Measurements from ENCODE around the gene STX10.

The STX10 gene

GRCh38 chr19:13146763-13147563 lies 3.2 kb downstream of the STX10 start:
- H3K4me1 ChIP-seq (ENCODE audit: control insufficient read depth, insufficient read depth, low read length, poor library complexity, severe bottlenecking) = no peaks in the 10 kb centered on the region
- H3K4me3 ChIP-seq (ENCODE audit: insufficient read depth, low read depth, low read length, poor library complexity, severe bottlenecking) = no peak overlapping the region
- no peak overlapping the region for H3K27ac ChIP-seq (ENCODE audit: insufficient read depth, low read length, poor library complexity, severe bottlenecking)
- H3K27me3 ChIP-seq (replicated peaks; ENCODE audit: control insufficient read depth, insufficient read depth, low read length, poor library complexity, severe bottlenecking) = no peaks in the 10 kb centered on the region
- H3K9me3 ChIP-seq (ENCODE audit: control insufficient read depth, low read length) = no peaks in the 10 kb centered on the region
- peaks cover 10% of the 10 kb centered on the region for H3K36me3 ChIP-seq (ENCODE audit: control insufficient read depth, insufficient read depth, low read length)
- no peak for DNase-seq

- no peak for DNase-seq
- Histone ChIP-seq H3K4me3 (ENCODE audit: insufficient read depth, low read depth, low read length, poor library complexity, severe bottlenecking) (no peak overlapping the region), H3K36me3 (ENCODE audit: control insufficient read depth, insufficient read depth, low read length) (peaks cover 50% of the 10 kb centered on the region), H3K27me3 (replicated peaks; ENCODE audit: control insufficient read depth, insufficient read depth, low read length, poor library complexity, severe bottlenecking) (no peaks in the 10 kb centered on the region), H3K27ac (ENCODE audit: insufficient read depth, low read length, poor library complexity, severe bottlenecking) (no peak overlapping the region), H3K4me1 (ENCODE audit: control insufficient read depth, insufficient read depth, low read length, poor library complexity, severe bottlenecking) (no peaks in the 10 kb centered on the region), H3K9me3 (ENCODE audit: control insufficient read depth, low read length) (no peaks in the 10 kb centered on the region)
These were observed 10.4 kb downstream of the STX10 start for GRCh38 chr19:13139633-13140311.

DNA sequence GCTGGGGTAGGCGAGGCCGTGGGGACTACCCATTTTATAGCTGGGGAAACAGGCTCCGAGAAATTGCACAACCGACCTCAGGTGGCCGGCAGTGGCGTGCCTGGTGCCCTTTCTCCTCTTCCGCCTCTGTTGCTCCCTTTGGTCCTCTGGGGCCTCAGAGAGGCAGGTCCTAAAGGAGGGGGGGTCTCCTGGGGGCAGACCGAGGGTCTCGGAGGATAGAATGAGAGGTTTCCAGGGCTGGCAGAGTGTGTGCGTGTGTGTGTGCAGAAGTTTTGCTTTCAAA lies 11.3 kb downstream of the STX10 start:
- no peak for DNase-seq
- Histone ChIP-seq H3K9me3 (ENCODE audit: control insufficient read depth, low read length) (no peaks in the 10 kb centered on the region), H3K27ac (ENCODE audit: insufficient read depth, low read length, poor library complexity, severe bottlenecking) (no peak overlapping the region), H3K4me3 (ENCODE audit: insufficient read depth, low read depth, low read length, poor library complexity, severe bottlenecking) (no peak overlapping the region), H3K36me3 (ENCODE audit: control insufficient read depth, insufficient read depth, low read length) (peaks cover 41% of the 10 kb centered on the region), H3K4me1 (ENCODE audit: control insufficient read depth, insufficient read depth, low read length, poor library complexity, severe bottlenecking) (no peaks in the 10 kb centered on the region), H3K27me3 (replicated peaks; ENCODE audit: control insufficient read depth, insufficient read depth, low read length, poor library complexity, severe bottlenecking) (no peaks in the 10 kb centered on the region)

DNA sequence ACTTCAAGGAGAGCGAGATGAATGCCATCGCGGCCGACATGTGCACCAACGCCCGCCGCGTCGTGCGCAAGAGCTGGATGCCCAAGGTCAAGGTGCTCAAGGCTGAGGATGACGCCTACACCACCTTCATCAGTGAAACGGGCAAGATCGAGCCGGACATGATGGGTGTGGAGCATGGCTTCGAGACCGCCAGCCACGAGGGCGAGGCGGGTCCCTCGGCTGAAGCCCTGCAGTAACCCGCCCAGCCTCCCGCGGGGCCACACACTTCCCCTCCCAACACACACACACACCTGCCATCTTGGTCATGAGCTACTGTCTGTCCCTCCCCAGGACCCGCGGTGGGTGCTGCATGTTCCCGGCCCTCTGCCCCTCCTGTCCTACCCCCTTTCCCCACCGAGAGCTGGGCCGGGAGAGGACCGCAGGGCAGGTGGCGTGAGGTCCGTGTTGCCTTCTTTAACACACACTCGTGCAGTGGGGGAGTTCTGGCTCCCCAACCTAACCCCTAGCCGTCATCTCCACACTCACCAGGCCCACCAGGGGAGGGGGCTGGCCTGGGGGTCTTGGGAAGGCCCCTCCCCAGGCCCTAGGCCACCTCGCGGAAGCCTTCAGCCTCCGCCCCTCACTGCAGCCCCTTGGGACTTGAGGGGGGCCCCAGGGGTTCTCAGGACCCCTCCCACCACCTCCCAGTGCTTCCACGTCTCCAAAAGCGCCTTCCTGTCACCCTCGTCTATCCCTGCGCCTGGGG lies 11.8 kb downstream of the STX10 start:
- Histone ChIP-seq H3K27me3 (replicated peaks; ENCODE audit: control insufficient read depth, insufficient read depth, low read length, poor library complexity, severe bottlenecking) (no peaks in the 10 kb centered on the region), H3K4me3 (ENCODE audit: insufficient read depth, low read depth, low read length, poor library complexity, severe bottlenecking) (no peak overlapping the region), H3K4me1 (ENCODE audit: control insufficient read depth, insufficient read depth, low read length, poor library complexity, severe bottlenecking) (peaks cover 2% of the 10 kb centered on the region), H3K36me3 (ENCODE audit: control insufficient read depth, insufficient read depth, low read length) (peaks cover 41% of the 10 kb centered on the region), H3K9me3 (ENCODE audit: control insufficient read depth, low read length) (no peaks in the 10 kb centered on the region), H3K27ac (ENCODE audit: insufficient read depth, low read length, poor library complexity, severe bottlenecking) (no peak overlapping the region)
- DNase-seq = no peak

DNA sequence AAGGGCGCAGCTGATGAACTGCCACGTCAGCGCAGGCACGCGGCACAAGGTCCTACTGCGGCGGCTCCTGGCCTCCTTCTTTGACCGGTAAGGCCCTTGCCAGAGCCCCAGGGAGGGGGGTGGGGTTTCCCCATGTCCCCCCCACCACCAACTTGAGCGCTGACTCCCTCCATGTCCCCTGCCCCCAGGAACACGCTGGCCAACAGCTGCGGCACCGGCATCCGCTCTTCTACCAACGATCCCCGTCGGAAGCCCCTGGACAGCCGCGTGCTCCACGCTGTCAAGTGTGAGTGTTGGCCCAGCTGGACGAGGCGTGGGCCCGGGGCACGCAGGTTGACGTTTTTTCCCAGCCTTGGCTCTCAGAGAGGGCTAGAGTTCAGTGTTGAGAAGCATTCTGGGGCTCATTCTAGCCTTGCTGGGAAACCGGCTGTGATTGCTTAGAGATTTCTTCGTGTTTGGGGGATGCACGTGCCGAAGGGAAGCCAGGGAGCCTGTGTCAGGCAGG lies 12.8 kb downstream of the STX10 start:
- no peak for DNase-seq
- no peak overlapping the region for H3K27ac ChIP-seq (ENCODE audit: insufficient read depth, low read length, poor library complexity, severe bottlenecking)
- H3K36me3 ChIP-seq (ENCODE audit: control insufficient read depth, insufficient read depth, low read length) = peaks cover 41% of the 10 kb centered on the region

GRCh38 chr19:13135068-13136062 lies 14.8 kb downstream of the STX10 start:
- H3K36me3 ChIP-seq (ENCODE audit: control insufficient read depth, insufficient read depth, low read length) = peaks cover 41% of the 10 kb centered on the region
- no peaks in the 10 kb centered on the region for H3K9me3 ChIP-seq (ENCODE audit: control insufficient read depth, low read length)
- DNase-seq = no peak
- H3K27ac ChIP-seq (ENCODE audit: insufficient read depth, low read length, poor library complexity, severe bottlenecking) = no peak overlapping the region
- peaks cover 14% of the 10 kb centered on the region for H3K4me1 ChIP-seq (ENCODE audit: control insufficient read depth, insufficient read depth, low read length, poor library complexity, severe bottlenecking)
- H3K4me3 ChIP-seq (ENCODE audit: insufficient read depth, low read depth, low read length, poor library complexity, severe bottlenecking) = no peak overlapping the region
- H3K27me3 ChIP-seq (replicated peaks; ENCODE audit: control insufficient read depth, insufficient read depth, low read length, poor library complexity, severe bottlenecking) = no peaks in the 10 kb centered on the region

More for the DNA sequence above, 12.8 kb downstream of the STX10 start:
- Histone ChIP-seq H3K27me3 (replicated peaks; ENCODE audit: control insufficient read depth, insufficient read depth, low read length, poor library complexity, severe bottlenecking) (no peaks in the 10 kb centered on the region), H3K4me3 (ENCODE audit: insufficient read depth, low read depth, low read length, poor library complexity, severe bottlenecking) (no peak overlapping the region), H3K4me1 (ENCODE audit: control insufficient read depth, insufficient read depth, low read length, poor library complexity, severe bottlenecking) (peaks cover 12% of the 10 kb centered on the region), H3K9me3 (ENCODE audit: control insufficient read depth, low read length) (no peaks in the 10 kb centered on the region)

DNA sequence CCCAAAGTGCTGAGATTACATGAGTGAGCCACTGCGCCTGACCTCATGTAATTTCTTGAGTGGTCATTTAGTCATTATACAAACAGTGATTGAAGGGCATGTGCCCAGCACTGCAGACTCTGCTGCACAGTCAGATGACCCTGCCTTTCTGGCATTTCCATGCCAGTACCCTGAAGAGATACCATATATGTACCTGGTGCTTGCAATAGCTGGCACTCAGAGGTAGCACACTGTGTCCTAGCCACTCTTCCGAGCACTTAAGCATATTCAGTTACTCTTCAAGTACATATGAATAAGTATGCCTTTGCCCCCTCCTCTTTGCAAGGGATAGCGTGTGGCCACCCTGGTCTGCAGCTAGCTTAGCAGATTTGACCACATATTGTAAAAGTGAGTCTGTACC lies 15.5 kb downstream of the STX10 start:
- Histone ChIP-seq H3K9me3 (ENCODE audit: control insufficient read depth, low read length) (no peaks in the 10 kb centered on the region), H3K4me1 (ENCODE audit: control insufficient read depth, insufficient read depth, low read length, poor library complexity, severe bottlenecking) (peaks cover 14% of the 10 kb centered on the region), H3K36me3 (ENCODE audit: control insufficient read depth, insufficient read depth, low read length) (peaks cover 41% of the 10 kb centered on the region), H3K27ac (ENCODE audit: insufficient read depth, low read length, poor library complexity, severe bottlenecking) (no peak overlapping the region), H3K4me3 (ENCODE audit: insufficient read depth, low read depth, low read length, poor library complexity, severe bottlenecking) (no peak overlapping the region), H3K27me3 (replicated peaks; ENCODE audit: control insufficient read depth, insufficient read depth, low read length, poor library complexity, severe bottlenecking) (no peaks in the 10 kb centered on the region)
- no peak for DNase-seq

DNA sequence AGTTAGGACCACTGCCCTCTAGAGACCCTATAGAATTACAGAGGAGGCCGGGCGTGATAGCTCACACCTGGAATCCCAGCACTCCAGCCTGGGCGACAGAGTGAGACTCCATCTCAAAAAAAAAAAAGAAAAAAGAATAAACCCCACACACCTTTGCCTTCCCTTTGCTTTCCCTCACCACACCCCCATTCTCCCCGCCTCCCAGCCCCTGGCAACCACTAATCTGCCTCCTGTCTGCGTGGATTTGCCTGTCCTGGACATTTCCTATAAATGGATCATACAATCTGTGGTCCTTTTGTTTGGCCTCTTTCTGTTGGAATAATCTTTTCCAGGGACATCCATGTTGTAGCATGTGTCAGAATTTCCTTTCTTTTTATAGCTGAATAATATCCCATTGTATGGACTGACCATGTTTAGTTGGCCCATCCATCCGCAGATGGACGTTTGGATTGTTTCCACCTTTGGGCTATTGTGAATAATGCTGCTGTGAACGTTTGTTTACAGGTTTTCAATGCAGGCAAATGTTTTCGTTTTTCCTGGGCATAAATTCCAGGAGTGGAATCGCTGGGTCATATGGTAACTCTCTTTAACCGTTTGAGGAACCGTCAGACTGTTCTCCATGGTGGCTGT lies 16.8 kb downstream of the STX10 start:
- DNase-seq = no peak
- Histone ChIP-seq H3K4me3 (ENCODE audit: insufficient read depth, low read depth, low read length, poor library complexity, severe bottlenecking) (no peak overlapping the region), H3K4me1 (ENCODE audit: control insufficient read depth, insufficient read depth, low read length, poor library complexity, severe bottlenecking) (peaks cover 14% of the 10 kb centered on the region), H3K27ac (ENCODE audit: insufficient read depth, low read length, poor library complexity, severe bottlenecking) (no peak overlapping the region), H3K9me3 (ENCODE audit: control insufficient read depth, low read length) (no peaks in the 10 kb centered on the region), H3K36me3 (ENCODE audit: control insufficient read depth, insufficient read depth, low read length) (peaks cover 34% of the 10 kb centered on the region), H3K27me3 (replicated peaks; ENCODE audit: control insufficient read depth, insufficient read depth, low read length, poor library complexity, severe bottlenecking) (no peaks in the 10 kb centered on the region)
